CD4-positive, alpha-beta T cell (primary cell): Measurements from ENCODE around the gene NMRAL1. TPM values are rescaled to one million over a fixed set of nuclear protein-coding genes. Genes with fewer than 3 reads are reported as not detected.

Experiments
- ATAC-seq: fragments of 200-7000 bp; cut with Tn5 transposase; one replicate; pipeline ENCODE4 v1.10.0; 2022; ENCODE audit warnings: mild to moderate bottlenecking; ENCODE audit not compliant: poor library complexity
- CTCF ChIA-PET: fragments of 350-600 bp; sonication (Branson Sonifier 250); formaldehyde crosslinking; loops from one replicate; lab custom pipeline; 2021; ENCODE audit warnings: antibody characterized with exemption, inconsistent platforms; lab: Charles Lee
- POLR2A ChIA-PET: fragments of 350-600 bp; sonication (Branson Sonifier 250); formaldehyde crosslinking; loops from one replicate; lab custom pipeline; 2021; ENCODE audit warnings: antibody characterized with exemption, inconsistent platforms; lab: Charles Lee
- DNase-seq, 14 experiments: peaks; one replicate each; pipeline ENCODE4 v3.0.0-alpha.2; 2013 to 2020; ENCODE audit warnings: mixed read lengths in 2 of 14
- H3K27ac ChIP-seq, 2 donors: one replicate each; pipeline versions ENCODE4 v1.5.1 to v1.7.0; 2013; ENCODE audit warnings: low read length in 2 of 2, low read depth in 1 of 2, mild to moderate bottlenecking in 1 of 2
- H3K27me3 ChIP-seq, 2 experiments: 1 replicate in 1 of 2; 2 replicates in 1 of 2; pipeline versions ENCODE4 v1.6.1 to v1.7.0; 2013; ENCODE audit warnings: low read length in 2 of 2, control low read depth in 1 of 2, mild to moderate bottlenecking in 1 of 2, moderate library complexity in 1 of 2; ENCODE audit not compliant: insufficient read depth in 2 of 2, control insufficient read depth in 1 of 2
- H3K36me3 ChIP-seq: one replicate; pipeline ENCODE4 v1.6.1; 2013; ENCODE audit warnings: low read length, control low read depth; ENCODE audit not compliant: insufficient read depth
- H3K4me1 ChIP-seq: one replicate; pipeline ENCODE4 v1.6.1; 2013; ENCODE audit warnings: low read length, control low read depth; ENCODE audit not compliant: insufficient read depth
- H3K4me3 ChIP-seq: one replicate; pipeline ENCODE4 v1.5.1; 2013; ENCODE audit warnings: mild to moderate bottlenecking, low read length, moderate library complexity
- H3K9me3 ChIP-seq, 2 experiments: 1 replicate in 1 of 2; 2 replicates in 1 of 2; pipeline versions ENCODE4 v1.6.1 to v1.7.0; 2013; ENCODE audit warnings: low read length in 2 of 2, mild to moderate bottlenecking in 2 of 2, control low read depth in 1 of 2, moderate library complexity in 1 of 2; ENCODE audit not compliant: control insufficient read depth in 1 of 2, insufficient read depth in 1 of 2
- H3K27ac Mint-ChIP-seq: one replicate; pipeline ENCODE4 v1.8.0; 2020; ENCODE audit warnings: mixed read lengths
- H3K27me3 Mint-ChIP-seq: one replicate; pipeline ENCODE4 v1.8.0; 2021; ENCODE audit warnings: mixed read lengths
- H3K36me3 Mint-ChIP-seq: one replicate; pipeline ENCODE4 v1.8.0; 2021; ENCODE audit warnings: low read depth, mixed read lengths
- H3K4me1 Mint-ChIP-seq: one replicate; pipeline ENCODE4 v1.8.0; 2021; ENCODE audit warnings: low read depth, mixed read lengths
- H3K4me3 Mint-ChIP-seq: one replicate; pipeline ENCODE4 v1.8.0; 2020; ENCODE audit warnings: mild to moderate bottlenecking, mixed read lengths
- H3K9me3 Mint-ChIP-seq: one replicate; pipeline ENCODE4 v1.8.0; 2020; ENCODE audit warnings: mixed read lengths
- CTCF ChIP-seq: fragments of 200-600 bp; IDR thresholded peaks from one replicate; pipeline ENCODE4 v1.8.0; 2022; ENCODE audit warnings: antibody characterized with exemption, mild to moderate bottlenecking
- intact Hi-C, 2 experiments: fragments of 100-400 bp; cut with DNase I in 1 of 2; cut with micrococcal nuclease in 1 of 2; formaldehyde crosslinking; loops; one replicate each; pipeline versions ENCODE4 v1.15.1 to v1.9.0; 2023 to 2025; cut with DNase I, micrococcal nuclease
- total RNA-seq, 174 experiments: library from RNA in 2 of 174; stranded (reverse) in 2 of 174; gene quantifications; one replicate each; pipeline ENCODE4 v1.2.3 and lab custom pipeline; 2021 to 2026

The NMRAL1 gene
- total RNA-seq, 2 experiments from 2014 or later, result 28.6 to 29.5 TPM

GRCh38 chr16:4419402-4419959 is 54.9 kb downstream of the NMRAL1 start:
- Histone ChIP-seq H3K27me3 (no peaks in the 10 kb centered on the region), H3K4me1 (peaks cover 23% of the 10 kb centered on the region), H3K4me3 (no peak overlapping the region), H3K9me3 (no peaks in the 10 kb centered on the region), H3K27ac (no peak overlapping the region), H3K36me3 (no peaks in the 10 kb centered on the region)
- ATAC-seq (no peak), DNase-seq (no peak)
- intact Hi-C loops, result loop anchor here (5.0 to 10.0 kb wide), 5 partner anchors 58 to 302 kb away; partner anchors contain the start of genes ADCY9 (in 1 of the 2), HMOX2 (in 1 of the 2), PAM16 (in 1 of the 2) and UBALD1 (in 1 of the 2)
- POLR2A ChIA-PET, result interaction anchor here (0.9 kb wide), 1 partner anchor 197 kb away, joined by 3 read pairs; no protein-coding TSS in a partner anchor
- Mint-ChIP-seq H3K4me3 (no peak overlapping the region), H3K9me3 (no peaks in the 10 kb centered on the region), H3K27ac (no peak overlapping the region), H3K36me3 (peaks cover 18% of the 10 kb centered on the region), H3K27me3 (no peaks in the 10 kb centered on the region), H3K4me1 (peaks cover 17% of the 10 kb centered on the region)
- CTCF ChIA-PET, result interaction anchor here (1.8 kb wide), 1 partner anchor 166 kb away, joined by 4 read pairs; no protein-coding TSS in a partner anchor
- TF ChIP-seq CTCF, result no peak

- no peaks in the 10 kb centered on the region for H3K9me3 Mint-ChIP-seq
- peaks cover 51% of the 10 kb centered on the region for H3K4me1 ChIP-seq
Observed at GRCh38 chr16:4416200-4417032, 58.0 kb downstream of the NMRAL1 start, which contains the start of gene CORO7. CORO7 (minus strand) TSS chr16:4416596; CDS start chr16:4416518, 78 bp downstream.

More at GRCh38 chr16:4416200-4417032, 58.0 kb downstream of the NMRAL1 start, which contains the start of gene CORO7:
- ATAC-seq, result peak; percentile 71
- peaks cover 40% of the 10 kb centered on the region for H3K36me3 Mint-ChIP-seq
- H3K27ac Mint-ChIP-seq, result peak within 1 kb of the TSS; percentile 95
- no peaks in the 10 kb centered on the region for H3K27me3 ChIP-seq
- no peaks in the 10 kb centered on the region for H3K27me3 Mint-ChIP-seq
- peak within 1 kb of the TSS; percentile 96 for H3K4me3 Mint-ChIP-seq
- ChIA-PET POLR2A (interaction anchor here (0.5 to 3.6 kb wide), 20 partner anchors 11 to 907 kb away, joined by 3 to 16 read pairs (median 3); partner anchors contain the start of genes CDIP1, HMOX2, MGRN1 and TFAP4), CTCF (interaction anchor here (1.2 to 6.4 kb wide), 8 partner anchors 13 to 163 kb away, joined by 3 to 45 read pairs (median 4); partner anchors contain the start of genes HMOX2 and NMRAL1)
- H3K27ac ChIP-seq, result peak within 1 kb of the TSS; percentile 91 to 98
- H3K36me3 ChIP-seq, result peaks cover 20% of the 10 kb centered on the region
- intact Hi-C loops, result loop anchor here (1.0 to 10.0 kb wide), 6 partner anchors 9 to 299 kb away; partner anchors contain the start of genes DNAJA3 (in 2 of the 2), ADCY9 (in 1 of the 2), HMOX2 (in 1 of the 2) and PAM16 (in 1 of the 2)
- H3K4me1 Mint-ChIP-seq, result peaks cover 29% of the 10 kb centered on the region
- no peaks in the 10 kb centered on the region for H3K9me3 ChIP-seq
- TF ChIP-seq CTCF, result no peak
- DNase-seq, result peak; percentile 98 to 100 (median 99)
- peak within 1 kb of the TSS; percentile 81 for H3K4me3 ChIP-seq
